HFF-Myc (cell line): ENCODE data around the gene XRCC3.

Source experiments
- DNase-seq: peaks from one replicate; pipeline ENCODE4 v3.0.0-alpha.2; 2011; ENCODE audit warnings: low read depth; ENCODE audit errors: extremely low read depth
- H3K4me3 ChIP-seq: replicated peaks from 2 replicates; pipeline ENCODE4 v1.5.1; 2011; ENCODE audit warnings: low read depth, mild to moderate bottlenecking, control low read depth, low read length
- TF ChIP-seq, protein P1 (sequence below): IDR thresholded peaks from 2 replicates; pipeline ENCODE4 v1.5.1; 2012; ENCODE audit warnings: mild to moderate bottlenecking, low read depth, low read length, control low read depth; ENCODE audit errors: missing control alignments

The XRCC3 gene

DNA sequence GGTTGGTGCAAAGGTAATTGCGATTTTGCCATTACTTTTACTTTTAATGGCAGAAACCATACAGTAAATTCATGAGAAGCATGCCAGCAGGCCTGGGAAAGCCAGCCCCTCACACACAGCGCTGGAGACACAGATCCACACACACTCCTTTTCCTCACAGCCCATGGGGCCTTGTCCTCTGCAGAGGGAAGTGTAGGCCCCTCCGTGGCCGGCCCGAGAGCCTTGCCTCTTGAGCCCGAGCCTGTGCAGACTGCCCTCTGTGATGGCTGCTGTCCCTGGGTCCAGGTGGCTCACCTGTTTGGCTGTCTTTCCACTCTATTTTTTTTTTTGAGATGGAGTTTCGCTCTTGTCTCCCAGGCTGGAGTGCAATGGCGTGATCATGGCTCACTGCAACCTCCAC lies 39.3 kb downstream of the XRCC3 start:
- TF ChIP-seq, protein P1, sequence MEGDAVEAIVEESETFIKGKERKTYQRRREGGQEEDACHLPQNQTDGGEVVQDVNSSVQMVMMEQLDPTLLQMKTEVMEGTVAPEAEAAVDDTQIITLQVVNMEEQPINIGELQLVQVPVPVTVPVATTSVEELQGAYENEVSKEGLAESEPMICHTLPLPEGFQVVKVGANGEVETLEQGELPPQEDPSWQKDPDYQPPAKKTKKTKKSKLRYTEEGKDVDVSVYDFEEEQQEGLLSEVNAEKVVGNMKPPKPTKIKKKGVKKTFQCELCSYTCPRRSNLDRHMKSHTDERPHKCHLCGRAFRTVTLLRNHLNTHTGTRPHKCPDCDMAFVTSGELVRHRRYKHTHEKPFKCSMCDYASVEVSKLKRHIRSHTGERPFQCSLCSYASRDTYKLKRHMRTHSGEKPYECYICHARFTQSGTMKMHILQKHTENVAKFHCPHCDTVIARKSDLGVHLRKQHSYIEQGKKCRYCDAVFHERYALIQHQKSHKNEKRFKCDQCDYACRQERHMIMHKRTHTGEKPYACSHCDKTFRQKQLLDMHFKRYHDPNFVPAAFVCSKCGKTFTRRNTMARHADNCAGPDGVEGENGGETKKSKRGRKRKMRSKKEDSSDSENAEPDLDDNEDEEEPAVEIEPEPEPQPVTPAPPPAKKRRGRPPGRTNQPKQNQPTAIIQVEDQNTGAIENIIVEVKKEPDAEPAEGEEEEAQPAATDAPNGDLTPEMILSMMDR, result no peak
- no peak for DNase-seq
- H3K4me3 ChIP-seq, result no peak overlapping the region

DNA sequence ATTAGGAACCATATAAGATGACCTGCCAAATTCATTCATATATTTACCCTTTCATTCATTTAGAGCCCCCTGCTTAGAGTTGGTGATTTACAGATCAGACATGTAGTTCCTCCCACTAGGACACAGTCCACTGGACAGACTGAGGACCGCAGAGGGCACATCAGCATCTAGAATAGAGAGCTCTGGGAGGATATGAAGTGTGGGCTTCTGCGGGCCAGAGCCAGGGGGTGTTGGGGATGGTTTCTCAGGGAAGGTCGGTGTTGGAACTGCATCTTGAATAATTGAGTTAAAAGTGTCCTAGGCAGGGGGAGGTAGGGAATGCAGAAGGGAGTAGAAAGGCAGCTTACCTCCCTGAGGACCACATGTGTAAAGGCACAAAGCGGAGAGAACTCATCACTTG lies 43.3 kb downstream of the XRCC3 start:
- TF ChIP-seq, protein P1, result no peak
- H3K4me3 ChIP-seq, result no peak overlapping the region
- no peak for DNase-seq

DNA sequence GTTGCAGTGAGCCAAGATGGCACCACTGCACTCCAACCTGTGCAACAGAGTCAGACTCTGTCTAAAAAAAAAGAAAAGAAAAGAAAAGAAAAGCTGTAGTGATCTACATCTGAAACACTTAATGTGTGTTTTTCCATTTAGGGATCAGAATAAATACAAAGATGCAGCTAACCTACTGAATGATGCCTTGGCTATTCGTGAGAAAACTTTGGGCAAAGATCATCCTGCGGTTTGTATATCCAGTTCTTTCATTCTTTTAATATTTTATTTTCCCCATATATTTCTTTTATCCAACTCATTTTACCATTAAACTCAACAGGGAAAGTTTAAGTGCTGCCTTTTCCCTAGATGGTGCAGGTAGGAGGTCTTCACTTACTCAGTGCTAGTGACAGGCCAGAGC lies 45.9 kb downstream of the XRCC3 start:
- TF ChIP-seq, protein P1, result no peak
- DNase-seq, result no peak
- no peak overlapping the region for H3K4me3 ChIP-seq

DNA sequence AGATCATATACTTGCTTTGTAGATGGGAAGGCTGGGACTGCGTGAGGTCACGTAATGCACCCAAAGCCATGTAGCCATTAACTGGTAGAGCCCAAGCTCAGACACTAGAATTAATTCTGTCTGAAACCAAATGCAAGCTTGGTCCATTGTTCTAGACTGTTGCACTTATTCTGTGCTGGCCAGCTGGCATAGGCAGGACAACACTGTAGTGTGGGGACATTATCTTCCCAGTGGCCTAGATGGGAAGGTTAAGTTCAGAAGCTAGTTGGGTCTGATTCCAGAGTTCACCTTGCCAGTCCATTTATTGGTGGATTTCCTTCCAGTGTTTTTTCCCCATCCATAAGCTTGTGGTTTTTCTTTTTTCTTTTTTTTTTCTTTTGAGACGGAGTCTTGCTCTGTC lies 47.1 kb downstream of the XRCC3 start:
- no peak for DNase-seq
- TF ChIP-seq, protein P1, result no peak
- no peak overlapping the region for H3K4me3 ChIP-seq

DNA sequence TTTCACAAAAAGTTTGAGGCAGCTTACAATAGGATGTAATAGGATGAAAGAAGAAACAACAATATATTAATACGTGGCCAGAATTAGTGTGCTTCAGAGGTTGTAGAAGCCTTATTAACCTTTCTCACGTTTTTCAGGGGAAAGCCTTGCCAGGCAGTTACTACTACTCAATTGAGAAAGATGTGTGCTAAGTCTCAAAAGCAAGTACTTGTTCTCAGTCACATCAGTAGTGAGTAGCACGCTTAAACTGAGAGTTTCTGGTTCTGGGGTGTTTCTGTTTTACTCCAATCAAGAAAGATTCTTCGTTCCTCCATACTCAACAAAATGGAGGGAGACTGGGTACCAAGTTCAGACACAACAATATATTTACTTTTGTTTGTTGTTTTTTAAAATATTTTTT lies 47.6 kb downstream of the XRCC3 start:
- H3K4me3 ChIP-seq, result no peak overlapping the region
- no peak for DNase-seq
- TF ChIP-seq, protein P1, result no peak

DNA sequence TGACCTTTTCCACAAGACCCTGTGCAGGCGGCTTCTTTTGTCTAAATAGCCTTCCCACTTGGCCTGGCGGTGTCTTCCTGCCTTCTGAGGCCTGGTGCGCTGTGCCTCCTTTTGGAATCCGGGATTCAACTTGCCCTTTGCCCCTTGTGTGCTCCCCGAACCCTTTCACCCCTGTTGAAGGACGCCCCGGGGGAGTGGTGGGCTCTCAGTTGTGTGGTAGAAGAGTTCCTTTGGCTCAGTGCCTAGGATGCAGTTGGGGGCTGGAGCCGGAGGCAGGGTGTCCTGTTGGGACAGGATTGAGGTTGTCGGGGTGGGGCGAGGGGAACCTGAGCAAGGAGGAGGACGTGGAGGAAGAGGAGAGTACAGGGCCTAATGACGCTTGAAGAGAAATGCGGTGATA lies 51.7 kb downstream of the XRCC3 start:
- DNase-seq, result no peak
- H3K4me3 ChIP-seq, result no peak overlapping the region
- TF ChIP-seq, protein P1, result no peak

DNA sequence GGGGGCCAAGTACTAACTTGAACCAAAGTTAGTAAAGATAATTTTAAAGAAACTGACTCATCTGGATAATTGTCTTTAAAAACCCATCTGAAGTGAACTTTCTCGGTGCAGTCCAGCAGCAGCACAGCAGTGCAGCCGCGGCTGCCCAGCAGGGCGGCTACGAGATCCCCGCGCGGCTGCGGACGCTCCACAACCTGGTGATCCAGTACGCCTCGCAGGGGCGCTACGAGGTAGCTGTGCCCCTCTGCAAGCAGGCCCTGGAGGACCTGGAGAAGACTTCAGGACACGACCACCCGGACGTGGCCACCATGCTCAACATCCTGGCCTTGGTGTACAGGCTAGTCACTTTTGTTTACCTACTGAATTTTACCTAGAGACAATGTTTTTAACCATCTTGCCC lies 52.7 kb downstream of the XRCC3 start:
- no peak for DNase-seq
- TF ChIP-seq, protein P1, result no peak
- no peak overlapping the region for H3K4me3 ChIP-seq
